Stromal cell of bone marrow (primary cell): ENCODE data around the gene EFNA2.

Source experiments
- DNase-seq: peaks from one replicate; pipeline ENCODE4 v3.0.0-alpha.2; 2012; ENCODE audit warnings: low read depth

EFNA2 gene

DNA sequence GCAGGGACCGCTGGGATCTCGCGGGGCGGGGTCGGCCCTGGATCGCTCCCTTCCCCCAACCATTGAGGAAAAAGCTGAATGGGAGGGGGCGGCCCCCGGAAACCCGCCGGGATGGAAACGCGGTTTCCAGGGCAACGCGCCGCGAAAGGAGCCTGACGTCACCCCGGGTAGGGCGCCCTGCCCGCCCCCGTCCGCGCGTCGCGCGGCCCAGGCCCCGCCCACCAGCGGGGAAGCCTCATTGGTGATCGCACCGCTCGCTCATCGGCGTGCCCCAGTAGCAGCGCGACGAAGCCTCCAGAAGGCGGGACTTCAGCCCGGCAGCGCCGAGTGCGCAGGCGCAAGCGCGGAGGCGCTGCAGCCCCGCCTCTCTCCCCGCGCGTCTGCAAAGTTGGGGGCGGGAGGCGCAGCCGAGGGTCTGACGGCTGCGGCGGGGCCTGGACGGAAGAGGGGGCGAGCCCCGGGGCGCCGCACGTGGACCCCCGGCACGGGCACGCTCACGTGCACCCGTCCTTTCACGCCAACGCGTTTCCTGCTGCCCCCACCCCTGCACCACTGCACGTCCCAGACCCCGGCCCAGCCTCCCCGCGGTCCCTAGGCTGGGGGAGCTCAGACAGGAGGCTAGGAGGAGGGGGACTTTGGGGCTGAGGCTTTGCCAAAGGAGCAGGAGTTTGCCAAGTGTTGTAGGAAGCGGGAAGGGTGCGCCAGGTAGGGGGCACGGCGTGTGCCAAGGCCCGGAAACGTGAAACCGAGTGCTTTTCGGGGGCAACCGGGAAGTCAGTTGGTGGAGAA is 24.7 kb upstream of the EFNA2 start:
- peak; percentile 89 for DNase-seq

- DNase-seq = no peak
Measured at GRCh38 chr19:1261538-1261797, 24.2 kb upstream of the EFNA2 start.

GRCh38 chr19:1261798-1262622 is 23.7 kb upstream of the EFNA2 start:
- no peak for DNase-seq

DNA sequence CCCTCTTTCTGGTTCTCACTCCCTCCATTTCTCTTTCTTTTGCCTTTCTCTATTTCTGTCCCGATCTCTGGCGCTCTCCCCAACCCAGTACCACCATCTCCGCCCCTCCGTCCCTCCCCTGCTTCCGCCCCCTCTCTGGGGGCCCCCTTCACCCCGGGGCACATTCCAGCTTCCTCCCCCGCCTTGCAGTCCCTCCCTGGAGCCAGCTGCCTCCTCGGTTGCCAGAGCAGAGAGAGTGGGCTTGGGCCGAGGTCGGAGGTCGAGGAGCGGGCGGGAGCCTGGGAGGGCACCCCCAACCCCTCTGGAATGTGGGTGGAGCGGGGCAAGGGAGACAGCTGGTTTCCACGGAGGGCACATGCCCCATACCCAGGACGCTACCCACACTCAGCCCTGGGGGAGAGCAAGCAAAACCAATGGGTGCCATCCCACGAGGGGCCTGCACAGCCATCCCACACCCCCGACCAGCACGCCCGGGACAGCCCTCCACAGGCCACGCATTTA is 23.0 kb upstream of the EFNA2 start:
- DNase-seq = no peak

- DNase-seq = no peak
Measured at GRCh38 chr19:1263188-1263587, 22.5 kb upstream of the EFNA2 start.

GRCh38 chr19:1264801-1265614 is 20.7 kb upstream of the EFNA2 start:
- DNase-seq = peak; percentile 88

- peak; percentile 78 for DNase-seq
Measured at GRCh38 chr19:1265615-1266128, 20.0 kb upstream of the EFNA2 start.

DNA sequence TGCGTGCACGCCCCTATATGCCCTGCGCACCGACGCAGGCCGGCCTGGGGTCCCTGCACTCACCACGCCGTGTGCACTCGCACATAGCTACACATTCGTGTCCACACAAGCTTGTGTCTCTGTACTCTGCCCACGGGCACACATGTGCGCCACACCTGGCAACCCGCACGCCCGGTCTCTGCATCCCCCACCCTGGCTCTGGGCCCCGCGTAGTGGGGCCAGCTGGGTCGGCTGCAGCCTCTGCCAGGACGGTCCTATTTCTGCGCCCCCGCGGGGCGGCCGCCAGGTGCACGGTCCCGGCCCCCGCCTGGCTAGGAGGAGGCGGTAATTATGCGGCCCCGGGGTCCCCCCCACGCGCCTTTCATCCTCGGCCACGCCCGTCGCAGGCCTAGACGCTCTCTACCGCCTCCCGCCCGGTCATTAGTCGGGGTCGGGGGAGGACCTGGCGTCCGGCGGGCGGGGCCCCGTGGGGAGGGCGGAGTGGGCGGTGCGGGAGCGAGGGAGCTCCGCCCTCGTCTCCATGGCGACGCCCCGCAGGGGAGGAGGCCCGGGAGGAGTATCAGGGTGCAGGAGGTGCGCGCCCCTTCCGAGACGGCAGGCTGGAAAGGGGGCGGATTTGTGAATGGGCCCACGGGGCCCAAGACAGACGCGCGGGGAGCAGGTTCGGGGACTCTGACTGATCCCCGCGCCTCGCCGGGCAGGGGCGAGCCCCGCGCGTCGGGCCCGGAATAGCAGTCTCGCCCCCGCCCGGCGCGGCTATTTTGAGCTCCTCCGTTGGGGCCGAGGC is 19.4 kb upstream of the EFNA2 start:
- peak; percentile 79 for DNase-seq

DNA sequence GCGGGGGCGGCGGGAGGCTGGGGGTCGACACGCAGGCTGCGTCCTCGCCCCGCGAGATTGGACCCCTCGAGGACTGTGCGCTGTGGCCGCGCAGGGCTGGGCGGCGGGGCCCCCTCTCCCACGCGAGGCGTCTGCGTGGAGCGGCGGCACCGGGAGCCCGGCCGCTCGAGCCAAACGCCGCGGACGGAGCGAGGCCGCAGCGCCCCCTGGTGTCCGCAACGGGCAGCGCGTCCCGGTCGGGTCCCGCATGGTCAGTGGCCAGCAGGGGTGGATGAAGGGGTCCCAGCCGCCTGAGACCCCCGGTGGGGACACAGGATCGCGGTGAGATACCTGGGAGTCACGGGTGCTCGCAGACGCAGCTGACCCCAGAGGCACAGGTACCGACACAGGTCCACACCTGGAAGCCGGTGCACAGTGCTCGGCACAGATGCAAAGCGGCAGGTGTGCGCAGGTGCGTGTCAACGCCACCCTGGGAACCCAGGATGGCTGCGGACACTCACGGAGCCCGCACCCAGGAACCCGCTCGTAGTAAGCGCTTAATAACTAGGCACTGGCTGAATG is 18.7 kb upstream of the EFNA2 start:
- DNase-seq = no peak

DNA sequence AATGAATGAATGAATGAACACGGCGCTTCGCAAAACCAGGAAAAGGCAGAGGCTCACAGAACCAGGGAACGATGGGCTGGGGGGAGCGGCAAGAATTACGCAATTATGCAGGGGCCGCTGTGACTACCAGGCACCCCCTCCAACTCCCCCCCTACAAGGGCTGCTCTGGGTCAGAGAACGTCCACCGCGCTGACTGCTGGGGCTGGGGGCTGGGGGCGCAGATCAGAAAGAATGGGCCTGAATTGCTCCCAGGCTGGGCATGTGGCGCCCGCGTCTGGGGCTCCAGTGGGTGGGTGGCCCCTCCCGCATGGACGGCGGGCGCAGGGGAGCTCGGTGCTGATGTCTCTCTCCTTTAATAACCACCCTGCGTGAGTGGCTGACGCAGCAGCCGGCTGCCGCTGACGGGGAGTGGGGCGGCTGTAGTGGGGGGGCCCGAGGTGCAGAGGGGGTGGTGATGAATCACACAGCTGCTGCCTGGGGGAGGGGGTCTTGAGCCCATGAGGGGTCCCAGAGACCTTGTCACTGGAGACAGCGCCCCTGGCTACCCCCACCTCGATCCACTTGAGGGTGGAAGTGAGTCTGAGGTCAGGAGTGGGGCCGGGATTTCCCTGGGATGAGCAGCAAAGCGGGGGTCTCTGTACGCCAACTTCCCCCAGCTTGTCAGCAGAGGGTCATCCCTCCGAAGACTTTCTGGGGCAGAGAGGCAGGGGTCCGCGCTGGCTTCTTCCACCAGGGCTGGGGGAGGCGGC is 18.0 kb upstream of the EFNA2 start:
- DNase-seq = no peak

DNA sequence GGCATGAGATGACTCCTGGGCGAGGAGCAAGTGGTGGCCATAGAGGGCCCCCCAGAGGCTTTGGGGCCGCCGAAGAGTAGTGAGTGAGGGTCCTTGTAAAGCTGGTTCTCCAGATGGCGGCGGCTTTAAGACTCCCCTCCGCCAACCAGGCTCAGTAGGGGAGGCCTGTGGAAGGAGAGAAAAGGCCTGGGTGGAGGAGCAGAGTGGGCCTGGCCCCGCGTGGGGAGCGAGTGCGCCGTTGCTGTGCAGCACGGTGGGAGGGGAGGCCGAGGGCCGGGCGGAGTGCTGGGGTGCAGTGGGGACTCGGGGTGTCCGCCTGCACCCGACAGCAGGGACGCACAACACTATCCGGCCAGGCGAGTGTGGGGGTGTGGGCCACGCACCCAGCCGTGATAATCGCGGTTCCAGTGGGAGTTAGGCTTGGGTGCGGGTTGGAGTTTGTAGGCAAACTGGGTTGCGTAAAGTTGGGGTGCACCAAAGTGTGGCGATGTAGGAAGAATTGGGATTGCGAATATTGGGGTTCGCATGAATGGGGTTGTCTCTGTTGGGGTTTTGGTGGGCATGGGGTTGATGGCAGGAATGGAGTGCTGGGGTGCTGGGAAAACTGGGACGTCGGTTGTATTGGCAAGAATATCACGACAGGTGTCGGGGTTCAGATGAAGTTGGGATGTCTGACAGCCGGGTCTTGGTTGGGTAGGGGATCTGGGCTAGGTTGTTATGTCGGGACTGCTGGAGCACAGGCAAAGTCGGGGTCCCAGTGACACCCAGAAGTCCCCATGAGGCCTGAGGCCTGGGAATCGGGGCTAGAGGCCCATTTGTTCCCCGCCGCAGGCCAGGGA is 17.2 kb upstream of the EFNA2 start:
- DNase-seq = no peak

DNA sequence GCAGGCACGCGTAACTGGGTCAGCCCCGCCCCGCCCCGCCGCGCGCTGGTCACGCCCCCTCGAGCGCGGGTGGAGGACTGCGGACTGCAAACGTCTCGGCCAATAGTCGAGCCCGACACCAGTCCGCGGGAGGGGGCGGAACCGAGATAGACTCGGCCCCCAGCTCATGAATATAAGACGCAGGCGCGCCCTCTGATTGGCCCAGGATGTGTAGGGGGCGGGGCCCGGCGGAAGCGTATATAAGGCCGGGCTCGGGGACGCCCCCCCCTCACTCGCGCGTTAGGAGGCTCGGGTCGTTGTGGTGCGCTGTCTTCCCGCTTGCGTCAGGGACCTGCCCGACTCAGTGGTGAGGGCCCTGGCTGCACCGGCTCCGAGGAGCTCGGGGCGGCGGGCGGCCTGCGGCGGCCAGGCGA is 16.6 kb upstream of the EFNA2 start, which contains the start of gene CIRBP:
Gene CIRBP (plus strand): TSS at position 268 of the 413 bp plus-strand sequence. CDS start 1,602 bp downstream, outside the sequence.
- DNase-seq = peak; percentile 97

DNA sequence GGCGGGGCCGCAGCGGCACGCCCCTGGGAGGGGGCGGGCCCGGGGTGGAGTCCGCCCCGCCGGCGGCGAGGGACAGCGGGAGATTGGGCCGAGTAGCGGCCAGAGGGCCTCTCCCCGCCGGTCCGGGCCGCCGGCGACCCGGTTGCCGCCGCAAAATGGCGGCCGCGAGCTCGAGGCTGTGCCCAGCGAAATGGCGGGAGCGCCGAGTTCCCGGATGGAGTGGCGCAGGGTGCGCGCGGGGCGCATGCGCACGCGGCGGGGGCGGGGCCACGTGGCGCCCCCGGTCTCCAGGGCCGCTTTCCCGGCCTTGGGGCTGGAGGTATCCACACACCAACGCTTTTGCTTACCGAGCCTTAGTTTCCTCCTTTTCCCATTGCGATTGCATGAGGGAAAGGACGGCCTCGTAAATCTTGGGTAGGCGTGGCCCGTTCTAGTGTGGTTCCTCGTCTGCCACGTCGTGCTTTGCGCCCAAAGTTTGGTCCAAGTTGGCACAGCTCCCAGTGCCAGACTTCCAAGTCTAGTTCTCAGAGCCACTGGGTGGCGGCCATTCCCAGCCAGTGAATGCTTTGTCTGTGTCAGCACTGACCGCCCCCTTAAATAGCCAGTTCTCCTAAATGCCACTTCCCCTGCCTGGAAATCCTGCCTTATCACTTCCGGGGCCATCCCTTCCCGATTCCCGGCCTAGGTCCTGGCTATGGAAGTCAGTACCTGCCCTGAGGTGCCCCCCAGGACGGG is 16.0 kb upstream of the EFNA2 start:
- DNase-seq = peak; percentile 88

DNA sequence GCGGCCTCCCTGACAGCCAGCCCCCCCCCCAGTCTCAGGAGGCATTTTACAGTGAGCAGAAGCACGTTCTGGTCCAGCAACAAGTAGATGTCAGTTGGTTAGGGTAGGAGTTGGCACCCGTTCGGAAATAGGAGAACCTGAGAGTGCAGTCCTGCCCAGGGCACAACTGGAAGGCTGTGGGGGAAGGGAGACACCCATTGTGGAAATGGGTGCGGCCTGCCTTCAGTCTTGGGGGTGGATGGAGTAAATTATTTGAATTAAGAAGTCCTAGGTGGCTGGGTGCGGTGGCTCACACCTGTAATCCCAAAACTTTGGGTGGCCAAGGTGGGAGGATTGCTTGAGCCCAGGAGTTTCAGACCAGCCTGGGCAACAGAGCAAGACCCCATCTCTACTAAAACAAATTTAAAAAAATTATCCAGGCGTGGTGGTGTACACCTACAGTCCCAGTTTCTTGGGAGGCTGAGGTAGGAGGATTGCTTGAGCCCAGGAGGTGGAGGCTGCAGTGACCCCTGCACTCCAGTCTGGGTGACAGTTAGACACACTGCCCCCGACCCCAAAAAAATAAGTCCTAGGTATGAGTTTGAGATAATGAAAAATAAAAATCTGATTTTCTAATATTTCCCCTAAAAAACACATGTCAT is 15.3 kb upstream of the EFNA2 start:
- DNase-seq = no peak

DNA sequence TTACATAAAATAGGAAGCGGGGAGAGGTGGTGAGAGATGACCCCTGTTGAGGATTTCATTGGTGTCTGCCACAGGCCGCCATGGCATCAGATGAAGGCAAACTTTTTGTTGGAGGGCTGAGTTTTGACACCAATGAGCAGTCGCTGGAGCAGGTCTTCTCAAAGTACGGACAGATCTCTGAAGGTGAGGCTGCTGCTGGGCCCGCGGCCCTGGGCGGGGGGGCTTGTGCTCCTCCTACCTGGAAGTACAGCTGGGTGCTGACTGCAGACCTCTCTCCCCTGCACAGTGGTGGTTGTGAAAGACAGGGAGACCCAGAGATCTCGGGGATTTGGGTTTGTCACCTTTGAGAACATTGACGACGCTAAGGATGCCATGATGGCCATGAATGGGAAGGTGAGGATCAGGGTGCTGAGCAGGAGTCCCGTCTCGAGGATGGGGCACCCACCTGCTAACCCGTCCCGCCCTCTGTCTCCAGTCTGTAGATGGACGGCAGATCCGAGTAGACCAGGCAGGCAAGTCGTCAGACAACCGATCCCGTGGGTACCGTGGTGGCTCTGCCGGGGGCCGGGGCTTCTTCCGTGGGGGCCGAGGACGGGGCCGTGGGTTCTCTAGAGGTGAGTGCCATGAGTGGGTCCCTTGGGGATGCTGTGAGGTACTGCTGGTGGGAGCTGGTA is 14.7 kb upstream of the EFNA2 start:
- DNase-seq = no peak

DNA sequence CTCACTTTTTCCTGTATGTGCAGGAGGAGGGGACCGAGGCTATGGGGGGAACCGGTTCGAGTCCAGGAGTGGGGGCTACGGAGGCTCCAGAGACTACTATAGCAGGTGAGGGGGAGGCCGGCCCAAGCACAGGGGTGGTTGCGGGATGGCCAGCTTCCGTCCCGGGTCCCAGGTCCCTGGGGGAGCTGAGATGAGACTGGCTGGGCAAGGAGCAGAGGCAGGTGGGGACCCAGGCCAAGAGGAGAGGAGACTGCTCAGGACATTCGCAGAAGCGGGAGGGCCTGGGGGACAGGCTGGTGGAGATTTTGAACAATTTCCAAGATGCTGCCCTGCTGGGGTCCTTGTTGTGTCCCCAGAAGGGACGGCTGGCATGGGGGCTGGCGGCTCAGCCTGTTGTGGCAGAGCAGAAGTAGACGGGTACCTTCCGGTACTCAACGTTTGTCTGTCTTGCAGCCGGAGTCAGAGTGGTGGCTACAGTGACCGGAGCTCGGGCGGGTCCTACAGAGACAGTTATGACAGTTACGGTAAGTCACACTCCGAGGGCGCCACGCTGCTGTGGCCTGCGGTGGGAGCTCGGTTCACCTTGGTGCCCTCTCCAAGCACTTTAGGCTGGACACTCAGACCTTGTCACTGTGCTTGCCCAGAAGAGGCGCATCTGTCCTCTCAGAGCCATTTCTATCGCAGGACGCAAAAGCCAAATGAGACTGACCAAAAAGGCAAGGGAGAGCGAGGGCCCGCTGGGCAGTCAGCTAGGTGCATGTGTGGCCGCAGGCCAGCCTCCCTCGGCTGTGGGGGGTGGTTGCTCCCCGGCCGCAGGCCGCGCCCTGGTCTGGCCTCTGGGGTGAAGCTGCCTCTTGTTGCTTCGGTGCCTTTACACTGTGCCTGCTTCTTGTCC is 13.9 kb upstream of the EFNA2 start:
- no peak for DNase-seq
